ENCODE results near the gene FA2H.

- TF ChIP-seq CTCF (IDR thresholded peaks at IDR 0.05; ENCODE audit: low read depth, low read length) = no peak
- TF ChIP-seq EZH2phosphoT487 (IDR thresholded peaks at IDR 0.05; ENCODE audit: low read depth) = no peak
Observed at GRCh38 chr16:74769586-74770190, 4.9 kb downstream of the FA2H start.
